T47D (cell line): ENCODE measurements around the gene TNNT3.

ENCODE experiments used
- DNase-seq, 2 experiments: peaks; one replicate each; pipeline versions ENCODE4 v3.0.0 to v3.0.0-alpha.2; 2011 to 2012; ENCODE audit warnings: low read depth in 1 of 2, low spot score in 1 of 2
- JUND ChIP-seq: IDR thresholded peaks from 2 replicates; pipeline ENCODE4 v1.6.1; 2012; ENCODE audit warnings: low read depth
- in situ Hi-C: cut with HindIII; loops from 2 replicates; pipeline ENCODE4 v1.10.0; 2016; ENCODE audit warnings: low sequenced_read_pairs, low pct_unique_long_range_greater_than_20kb

The TNNT3 gene

GRCh38 chr11:1942558-1943260 lies 23.2 kb downstream of the TNNT3 start:
- TF ChIP-seq JUND = no peak
- DNase-seq = no peak
- in situ Hi-C loops = no loop called here

- TF ChIP-seq JUND = no peak
- in situ Hi-C loops = no loop called here
- DNase-seq = peak in 1 of 2 experiments; percentile 41
Measured at GRCh38 chr11:1943576-1943975, 24.1 kb downstream of the TNNT3 start.

GRCh38 chr11:1943977-1944376 lies 24.5 kb downstream of the TNNT3 start:
- in situ Hi-C loops = no loop called here
- peak in 1 of 2 experiments; percentile 30 for DNase-seq
- no peak for TF ChIP-seq JUND

- no peak for TF ChIP-seq JUND
- in situ Hi-C loops = no loop called here
- DNase-seq = no peak
Measured at GRCh38 chr11:1946812-1947484, 27.4 kb downstream of the TNNT3 start, which contains the start of gene MRPL23. MRPL23 (plus strand) TSS chr11:1947332; CDS start chr11:1947363, 31 bp downstream.

GRCh38 chr11:1947592-1948237 lies 28.2 kb downstream of the TNNT3 start:
- in situ Hi-C loops = no loop called here
- TF ChIP-seq JUND = no peak
- no peak for DNase-seq

GRCh38 chr11:1948389-1948788 lies 28.9 kb downstream of the TNNT3 start:
- in situ Hi-C loops = no loop called here
- DNase-seq = no peak
- TF ChIP-seq JUND = no peak

- in situ Hi-C loops = no loop called here
- DNase-seq = no peak
- no peak for TF ChIP-seq JUND
Measured at GRCh38 chr11:1949302-1949701, 29.8 kb downstream of the TNNT3 start.

- DNase-seq = no peak
- no peak for TF ChIP-seq JUND
- in situ Hi-C loops = no loop called here
Measured at GRCh38 chr11:1949922-1950321, 30.4 kb downstream of the TNNT3 start.

- no peak for TF ChIP-seq JUND
- no peak for DNase-seq
- in situ Hi-C loops = no loop called here
Measured at GRCh38 chr11:1952806-1953482, 33.4 kb downstream of the TNNT3 start.

GRCh38 chr11:1953489-1954266 lies 34.2 kb downstream of the TNNT3 start:
- no peak for TF ChIP-seq JUND
- in situ Hi-C loops = no loop called here

GRCh38 chr11:1958367-1958766 lies 38.9 kb downstream of the TNNT3 start:
- no peak for TF ChIP-seq JUND
- DNase-seq = no peak
- in situ Hi-C loops = no loop called here

More at GRCh38 chr11:1953489-1954266, 34.2 kb downstream of the TNNT3 start:
- no peak for DNase-seq

- DNase-seq = no peak
- TF ChIP-seq JUND = no peak
- in situ Hi-C loops = no loop called here
Measured at GRCh38 chr11:1959786-1960185, 40.3 kb downstream of the TNNT3 start.
